ENCODE measurements around the gene LDLRAD3.

The LDLRAD3 gene

GRCh38 chr11:36051235-36052144 lies 107.6 kb downstream of the LDLRAD3 start:
- no peak for DNase-seq

GRCh38 chr11:36053281-36053680 lies 109.4 kb downstream of the LDLRAD3 start:
- DNase-seq = no peak

- no peak for DNase-seq
Measured at GRCh38 chr11:36053862-36054261, 110.0 kb downstream of the LDLRAD3 start.

- no peak for DNase-seq
Measured at GRCh38 chr11:36054628-36055027, 110.8 kb downstream of the LDLRAD3 start.

- DNase-seq = no peak
Measured at GRCh38 chr11:36056160-36056751, 112.4 kb downstream of the LDLRAD3 start.

GRCh38 chr11:36057379-36058042 lies 113.6 kb downstream of the LDLRAD3 start:
- DNase-seq = no peak

GRCh38 chr11:36059660-36060059 lies 115.8 kb downstream of the LDLRAD3 start:
- no peak for DNase-seq

GRCh38 chr11:36060926-36061325 lies 117.1 kb downstream of the LDLRAD3 start:
- DNase-seq = no peak

- DNase-seq = no peak
Measured at GRCh38 chr11:36061471-36061870, 117.6 kb downstream of the LDLRAD3 start.

- DNase-seq = no peak
Measured at GRCh38 chr11:36062796-36063365, 119.0 kb downstream of the LDLRAD3 start.

GRCh38 chr11:36065436-36065835 lies 121.6 kb downstream of the LDLRAD3 start:
- DNase-seq = no peak

GRCh38 chr11:36066891-36067290 lies 123.0 kb downstream of the LDLRAD3 start:
- DNase-seq = no peak

- no peak for DNase-seq
Measured at GRCh38 chr11:36069576-36070212, 125.8 kb downstream of the LDLRAD3 start.

GRCh38 chr11:36070213-36070953 lies 126.5 kb downstream of the LDLRAD3 start:
- no peak for DNase-seq

- DNase-seq = no peak
Measured at GRCh38 chr11:36070954-36071330, 127.1 kb downstream of the LDLRAD3 start.

- no peak for DNase-seq
Measured at GRCh38 chr11:36071917-36072500, 128.1 kb downstream of the LDLRAD3 start.

- DNase-seq = no peak
Measured at GRCh38 chr11:36073411-36074203, 129.7 kb downstream of the LDLRAD3 start.

- DNase-seq = no peak
Measured at GRCh38 chr11:36074941-36075431, 131.1 kb downstream of the LDLRAD3 start.

- no peak for DNase-seq
Measured at GRCh38 chr11:36077368-36077767, 133.5 kb downstream of the LDLRAD3 start.

GRCh38 chr11:36077886-36078685 lies 134.2 kb downstream of the LDLRAD3 start:
- DNase-seq = no peak
